GM21367 (cell line): ENCODE results near the gene AHCYL2.
"Not testable (repeated sequence)": the region's sequence is repeated elsewhere in the genome, so short reads cannot be mapped to it uniquely, and the experiment has no call there.

Experiments
- ATAC-seq: cut with Tn5 transposase; IDR thresholded peaks from one replicate; pipeline ENCODE4 v1.9.1; 2021; ENCODE audit not compliant: unreplicated experiment

AHCYL2 gene

GRCh38 chr7:129208667-129209066 lies 16.2 kb upstream of the AHCYL2 start:
- no peak for ATAC-seq

- ATAC-seq = no peak
These were observed 15.5 kb upstream of the AHCYL2 start for GRCh38 chr7:129209067-129209926.

GRCh38 chr7:129210256-129210988 lies 14.4 kb upstream of the AHCYL2 start:
- ATAC-seq = no peak

GRCh38 chr7:129210989-129211312 lies 13.9 kb upstream of the AHCYL2 start:
- no peak for ATAC-seq

GRCh38 chr7:129212126-129212525 lies 12.7 kb upstream of the AHCYL2 start:
- ATAC-seq = no peak

- ATAC-seq = no peak
These were observed 12.2 kb upstream of the AHCYL2 start for GRCh38 chr7:129212596-129212995.

- ATAC-seq = no peak
These were observed 11.0 kb upstream of the AHCYL2 start for GRCh38 chr7:129213828-129214227.

- ATAC-seq = not testable (repeated sequence)
These were observed 9.1 kb upstream of the AHCYL2 start for GRCh38 chr7:129215691-129216090.

- ATAC-seq = not testable (repeated sequence)
These were observed 8.6 kb upstream of the AHCYL2 start for GRCh38 chr7:129216101-129216715.

GRCh38 chr7:129216821-129217416 lies 7.9 kb upstream of the AHCYL2 start:
- not testable (repeated sequence) for ATAC-seq

- no peak for ATAC-seq
These were observed 6.2 kb upstream of the AHCYL2 start for GRCh38 chr7:129218514-129219062.

GRCh38 chr7:129219166-129219565 lies 5.7 kb upstream of the AHCYL2 start:
- ATAC-seq = not testable (repeated sequence)

GRCh38 chr7:129222064-129222463 lies 2.8 kb upstream of the AHCYL2 start:
- ATAC-seq = no peak

- ATAC-seq = peak; percentile 29
These were observed 538 bp downstream of the AHCYL2 start for GRCh38 chr7:129225206-129225930.

GRCh38 chr7:129225931-129226572 lies 1.2 kb downstream of the AHCYL2 start:
- no peak for ATAC-seq

GRCh38 chr7:129227646-129228578 lies 3.1 kb downstream of the AHCYL2 start:
- ATAC-seq = no peak

GRCh38 chr7:129228633-129229032 lies 3.8 kb downstream of the AHCYL2 start:
- no peak for ATAC-seq

- ATAC-seq = no peak
These were observed 6.8 kb downstream of the AHCYL2 start for GRCh38 chr7:129231666-129232065.

GRCh38 chr7:129238546-129238945 lies 13.7 kb downstream of the AHCYL2 start:
- ATAC-seq = no peak
